Spleen (tissue), 11 donors: Measurements from ENCODE around the gene MBIP. TPM values are rescaled to one million over a fixed set of nuclear protein-coding genes. Genes with fewer than 3 reads are reported as not detected.

Experiments
- DNase-seq: peaks from one replicate; pipeline ENCODE4 v3.0.0-alpha.2; 2020
- H3K27ac ChIP-seq, 8 donors: fragments of 200-600 bp; sonication (generic) in 7 of 8; 1 replicate in 4 of 8; 2 replicates in 4 of 8; pipeline versions ENCODE4 v1.5.0 to v1.8.0; 2016 to 2021; ENCODE audit warnings: inconsistent platforms in 4 of 8, mild to moderate bottlenecking in 4 of 8, moderate library complexity in 1 of 8
- H3K27me3 ChIP-seq, 7 donors: fragments of 200-600 bp; sonication (generic) in 6 of 7; replicated peaks in 1 of 7; 1 replicate in 4 of 7; 2 replicates in 3 of 7; pipeline versions ENCODE4 v1.5.0 to v1.8.0; 2016 to 2021; ENCODE audit warnings: inconsistent platforms in 3 of 7, mild to moderate bottlenecking in 1 of 7
- H3K36me3 ChIP-seq, 6 donors: fragments of 200-600 bp; sonication (generic) in 5 of 6; 1 replicate in 4 of 6; 2 replicates in 2 of 6; pipeline versions ENCODE4 v1.5.0 to v1.8.0; 2016 to 2021; ENCODE audit warnings: inconsistent platforms in 2 of 6
- H3K4me1 ChIP-seq, 6 donors: fragments of 200-600 bp; sonication (generic) in 5 of 6; 1 replicate in 3 of 6; 2 replicates in 3 of 6; pipeline versions ENCODE4 v1.5.0 to v1.8.0; 2016 to 2021; ENCODE audit warnings: inconsistent platforms in 3 of 6
- H3K4me3 ChIP-seq, 8 donors: fragments of 200-600 bp; sonication (generic) in 7 of 8; 1 replicate in 4 of 8; 2 replicates in 4 of 8; pipeline versions ENCODE4 v1.5.0 to v1.8.0; 2016 to 2021; ENCODE audit warnings: inconsistent platforms in 4 of 8, mild to moderate bottlenecking in 4 of 8, moderate library complexity in 2 of 8
- H3K9me3 ChIP-seq, 8 donors: fragments of 200-600 bp; sonication (generic) in 7 of 8; 1 replicate in 4 of 8; 2 replicates in 4 of 8; pipeline versions ENCODE4 v1.5.0 to v1.8.0; 2016 to 2021; ENCODE audit warnings: inconsistent platforms in 4 of 8
- POLR2A ChIP-seq, 3 donors: fragments of 450-650 bp; IDR thresholded peaks; one replicate each; pipeline ENCODE4 v1.5.1; 2017; ENCODE audit warnings: antibody characterized with exemption in 3 of 3, mild to moderate bottlenecking in 1 of 3
- POLR2AphosphoS5 ChIP-seq, 3 donors: sonication (generic); formaldehyde crosslinking; IDR thresholded peaks; one replicate each; pipeline ENCODE4 v1.5.1; 2017; ENCODE audit warnings: antibody characterized with exemption in 3 of 3
- WGBS, 5 donors: extraction: QIAGEN DNeasy Blood & Tissue Kit in 3 of 5; methylation state at CpG; one replicate each; pipeline versions ENCODE4 v1.1.5 to v1.1.7; 2013 to 2018; 5-methylcytosine and 5-hydroxymethylcytosine counted together
- intact Hi-C: fragments of 100-400 bp; cut with DNase I; formaldehyde crosslinking; loops from one replicate; pipeline ENCODE4 v1.15.0; 2023; ENCODE audit warnings: low total_unique reads
- polyA plus RNA-seq, 3 donors: library from polyadenylated mRNA; stranded (reverse); fragments of 200-250 nt; gene quantifications; one replicate each; pipeline ENCODE4 v1.2.1, GENCODE V29; 2013
- total RNA-seq, 7 donors: library from RNA; depleted of rRNA in 3 of 7; stranded (reverse); fragments of >200 nt in 3 of 7; fragmentation: NEBNext Ultra II Directional in 4 of 7; extraction: Animal tissue kit (Norgen Biotek cat#: 25700) in 4 of 7; gene quantifications; one replicate each; pipeline versions ENCODE4 v1.1.0 to v1.2.1, GENCODE V29; 2016 to 2021
- TF ChIP-seq, protein P1 (sequence below), 11 experiments: fragments of 200-600 bp in 7 of 11; fragments of 450-650 bp in 4 of 11; sonication (generic) in 4 of 11; IDR thresholded peaks in 8 of 11; conservative IDR thresholded peaks in 3 of 11; 1 replicate in 7 of 11; 2 replicates in 4 of 11; pipeline versions ENCODE4 v1.4.0 to v1.8.0; 2016 to 2021; ENCODE audit warnings: antibody characterized with exemption in 11 of 11, inconsistent platforms in 4 of 11, mild to moderate bottlenecking in 1 of 11
- donor health status: healthy with polysubstance abuse.
- donor health status: DM: no; HTN: no; CAD: no; lungs with moderate emphysema.
- donor health status: DM: no; HTN: no; CAD: no.
- donor health status: Bipolar disorder and iron deficiency.
- donor health status: healthy.
- donor health status: DM: no; HTN: no; CAD: no.
- donor health status: DM: yes; HTN: yes; CAD: no.

The MBIP gene
- total and polyA plus RNA-seq, 10 donors, result 13.2 to 23.8 (median 15.5) TPM

DNA sequence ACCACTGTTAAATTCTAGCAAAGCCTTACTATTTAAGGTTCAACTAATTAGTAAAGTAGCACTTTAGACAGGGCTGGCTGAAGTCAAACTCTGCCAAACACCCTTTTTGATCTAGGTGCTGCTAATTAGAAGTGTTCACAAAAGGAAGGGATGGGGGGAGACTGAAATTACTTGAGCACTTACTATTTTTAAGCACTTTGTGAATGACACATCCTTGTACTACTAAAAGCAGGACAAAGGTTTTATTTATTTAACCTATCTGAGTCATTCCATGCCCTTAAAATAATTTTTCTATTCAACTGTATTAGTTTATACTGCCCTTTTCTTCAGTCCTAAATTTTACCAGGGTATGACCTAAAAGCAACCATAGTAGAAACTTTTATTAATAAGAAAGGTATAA is 20.1 kb downstream of the MBIP start:
- Histone ChIP-seq H3K4me1 (no peaks in the 10 kb centered on the region), H3K9me3 (no peaks in the 10 kb centered on the region), H3K36me3 (peaks cover 0 to 98% (median 65%) of the 10 kb centered on the region in 6 donors), H3K27ac (no peak overlapping the region), H3K4me3 (no peak overlapping the region), H3K27me3 (no peaks in the 10 kb centered on the region)
- no peak for DNase-seq
- intact Hi-C loops, result no loop called here
- TF ChIP-seq, protein P1, sequence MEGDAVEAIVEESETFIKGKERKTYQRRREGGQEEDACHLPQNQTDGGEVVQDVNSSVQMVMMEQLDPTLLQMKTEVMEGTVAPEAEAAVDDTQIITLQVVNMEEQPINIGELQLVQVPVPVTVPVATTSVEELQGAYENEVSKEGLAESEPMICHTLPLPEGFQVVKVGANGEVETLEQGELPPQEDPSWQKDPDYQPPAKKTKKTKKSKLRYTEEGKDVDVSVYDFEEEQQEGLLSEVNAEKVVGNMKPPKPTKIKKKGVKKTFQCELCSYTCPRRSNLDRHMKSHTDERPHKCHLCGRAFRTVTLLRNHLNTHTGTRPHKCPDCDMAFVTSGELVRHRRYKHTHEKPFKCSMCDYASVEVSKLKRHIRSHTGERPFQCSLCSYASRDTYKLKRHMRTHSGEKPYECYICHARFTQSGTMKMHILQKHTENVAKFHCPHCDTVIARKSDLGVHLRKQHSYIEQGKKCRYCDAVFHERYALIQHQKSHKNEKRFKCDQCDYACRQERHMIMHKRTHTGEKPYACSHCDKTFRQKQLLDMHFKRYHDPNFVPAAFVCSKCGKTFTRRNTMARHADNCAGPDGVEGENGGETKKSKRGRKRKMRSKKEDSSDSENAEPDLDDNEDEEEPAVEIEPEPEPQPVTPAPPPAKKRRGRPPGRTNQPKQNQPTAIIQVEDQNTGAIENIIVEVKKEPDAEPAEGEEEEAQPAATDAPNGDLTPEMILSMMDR (IDR thresholded peaks at IDR 0.05 in 8 of 11, conservative IDR thresholded peaks at IDR 0.05 in 3 of 11), result no peak
- TF ChIP-seq POLR2A (IDR thresholded peaks at IDR 0.05) (no peak), POLR2AphosphoS5 (IDR thresholded peaks at IDR 0.05) (no peak)

DNA sequence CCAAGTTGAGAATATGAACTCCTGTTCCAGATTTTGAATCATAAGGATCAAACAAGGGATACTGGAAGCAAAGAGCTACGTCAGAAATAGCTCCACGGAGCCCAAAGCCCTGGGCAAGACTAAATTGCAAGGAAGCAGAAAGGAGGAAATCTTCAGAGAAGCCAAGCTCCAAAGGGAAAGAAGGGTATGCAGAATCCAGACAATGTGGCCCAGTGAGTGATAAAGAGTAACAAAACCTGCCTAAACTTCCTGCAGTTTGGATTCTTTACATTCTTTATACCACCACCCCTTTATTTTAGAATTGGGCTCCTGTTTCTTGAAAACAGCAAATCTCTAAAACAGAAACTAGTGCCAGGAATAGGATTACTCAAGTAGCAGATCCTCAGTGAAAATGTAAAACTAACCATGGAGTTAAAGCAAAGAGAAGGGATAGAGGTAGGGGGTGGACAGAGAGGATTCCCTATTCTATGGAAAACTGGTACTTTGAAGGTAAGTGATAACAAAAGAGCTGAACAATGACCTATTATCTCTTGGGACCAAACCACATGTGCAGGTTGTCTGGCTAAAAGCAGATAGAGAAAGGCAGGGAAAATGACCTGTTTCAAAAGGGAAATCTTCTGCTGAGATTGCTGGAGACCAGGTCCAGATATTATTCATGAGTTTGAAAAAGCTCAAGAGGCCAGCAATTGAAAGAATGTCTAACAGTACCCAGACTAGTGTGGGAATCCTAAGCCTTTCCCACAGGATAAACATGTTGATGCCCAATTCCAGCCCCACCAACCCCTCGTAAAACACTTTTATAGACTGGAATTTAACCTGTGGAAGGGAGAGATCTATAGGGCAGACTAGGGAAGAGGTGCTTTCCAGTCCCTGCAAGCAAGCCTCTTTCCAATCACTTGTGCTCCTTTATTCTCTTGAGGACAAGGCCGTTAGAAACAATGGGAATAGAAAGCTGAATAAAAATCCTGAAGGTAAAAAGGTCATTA is 24.5 kb downstream of the MBIP start:
- H3K4me3 ChIP-seq, result no peak overlapping the region
- WGBS, 5 donors, result 61 to 88% (median 69%) methylated on average over 4 of the region's 4 CpGs

DNA sequence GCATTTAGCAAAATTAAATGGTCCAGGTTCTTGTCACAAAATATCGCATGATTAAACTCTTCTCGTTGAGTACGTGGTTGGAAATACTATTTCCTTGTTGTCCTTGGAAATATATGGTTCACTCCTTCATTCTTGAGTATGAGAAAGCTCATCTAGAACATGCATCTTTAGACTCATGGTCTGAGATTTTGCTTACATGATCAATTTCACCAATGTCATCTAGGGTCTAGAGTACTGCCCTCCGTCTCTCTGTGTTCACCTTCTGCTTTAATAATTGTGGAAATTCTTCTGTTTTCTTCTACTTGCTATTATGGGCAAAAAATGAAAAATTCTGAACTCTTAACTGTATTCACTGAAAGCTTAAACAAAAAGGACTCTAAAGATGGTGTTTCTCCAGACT is 25.9 kb downstream of the MBIP start:
- TF ChIP-seq POLR2AphosphoS5 (IDR thresholded peaks at IDR 0.05) (no peak), POLR2A (IDR thresholded peaks at IDR 0.05) (no peak)
- TF ChIP-seq, protein P1 (IDR thresholded peaks at IDR 0.05 in 8 of 11, conservative IDR thresholded peaks at IDR 0.05 in 3 of 11), result no peak
- Histone ChIP-seq H3K4me3 (no peak overlapping the region), H3K4me1 (no peaks in the 10 kb centered on the region), H3K27me3 (no peaks in the 10 kb centered on the region), H3K9me3 (no peaks in the 10 kb centered on the region), H3K27ac (no peak overlapping the region), H3K36me3 (peaks cover 0 to 40% (median 28%) of the 10 kb centered on the region in 6 donors)
- intact Hi-C loops, result no loop called here
- DNase-seq, result no peak
- WGBS, 5 donors, result 92 to 97% (median 95%) methylated on average over 4 of the region's 4 CpGs

More for the DNA sequence above, 24.5 kb downstream of the MBIP start:
- TF ChIP-seq POLR2A (IDR thresholded peaks at IDR 0.05), result no peak
- TF ChIP-seq, protein P1 (IDR thresholded peaks at IDR 0.05 in 8 of 11, conservative IDR thresholded peaks at IDR 0.05 in 3 of 11), result no peak
- TF ChIP-seq POLR2AphosphoS5 (IDR thresholded peaks at IDR 0.05), result no peak
- no peaks in the 10 kb centered on the region for H3K9me3 ChIP-seq
- H3K27ac ChIP-seq, result no peak overlapping the region
- DNase-seq, result no peak
- H3K27me3 ChIP-seq, result no peaks in the 10 kb centered on the region
- H3K36me3 ChIP-seq, result peaks cover 0 to 54% (median 40%) of the 10 kb centered on the region in 6 donors
- no peaks in the 10 kb centered on the region for H3K4me1 ChIP-seq
- intact Hi-C loops, result no loop called here

DNA sequence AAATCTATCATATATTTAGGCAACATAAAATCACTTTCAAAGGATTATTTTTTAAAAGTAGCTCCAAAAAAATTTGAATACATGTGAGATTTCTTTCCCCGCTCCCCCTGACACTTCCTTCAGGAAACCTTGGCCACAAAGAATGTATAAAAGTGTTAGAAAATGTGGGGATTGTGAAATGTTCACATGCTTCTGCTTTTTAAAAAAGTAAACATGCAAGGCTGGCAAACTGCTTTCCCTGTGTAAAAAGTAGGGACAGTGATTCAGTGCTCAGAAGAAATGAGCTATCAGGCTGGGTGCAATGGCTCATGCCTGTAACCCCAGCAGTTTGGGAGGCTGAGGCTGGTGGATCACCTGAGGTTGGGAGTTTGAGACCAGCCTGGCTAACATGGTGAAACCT is 26.6 kb downstream of the MBIP start:
- no peak for DNase-seq
- Histone ChIP-seq H3K4me3 (no peak overlapping the region), H3K4me1 (no peaks in the 10 kb centered on the region), H3K27ac (no peak overlapping the region), H3K27me3 (no peaks in the 10 kb centered on the region), H3K36me3 (peaks cover 0 to 33% (median 21%) of the 10 kb centered on the region in 6 donors), H3K9me3 (no peaks in the 10 kb centered on the region)
- intact Hi-C loops, result no loop called here
- TF ChIP-seq, protein P1 (IDR thresholded peaks at IDR 0.05 in 8 of 11, conservative IDR thresholded peaks at IDR 0.05 in 3 of 11), result no peak
- TF ChIP-seq POLR2AphosphoS5 (IDR thresholded peaks at IDR 0.05), result no peak
- no peak for TF ChIP-seq POLR2A (IDR thresholded peaks at IDR 0.05)
- WGBS, 5 donors, result 0 to 42% (median 0%) methylated on average over 1 of the region's 1 CpG
